ENCODE data around the gene NRXN3. TPM values are rescaled to one million over a fixed set of nuclear protein-coding genes. Genes with fewer than 3 reads are reported as not detected.

Gene NRXN3
- polyA plus RNA-seq, 5 donors: 1.3 to 1.9 (median 1.4) TPM

DNA sequence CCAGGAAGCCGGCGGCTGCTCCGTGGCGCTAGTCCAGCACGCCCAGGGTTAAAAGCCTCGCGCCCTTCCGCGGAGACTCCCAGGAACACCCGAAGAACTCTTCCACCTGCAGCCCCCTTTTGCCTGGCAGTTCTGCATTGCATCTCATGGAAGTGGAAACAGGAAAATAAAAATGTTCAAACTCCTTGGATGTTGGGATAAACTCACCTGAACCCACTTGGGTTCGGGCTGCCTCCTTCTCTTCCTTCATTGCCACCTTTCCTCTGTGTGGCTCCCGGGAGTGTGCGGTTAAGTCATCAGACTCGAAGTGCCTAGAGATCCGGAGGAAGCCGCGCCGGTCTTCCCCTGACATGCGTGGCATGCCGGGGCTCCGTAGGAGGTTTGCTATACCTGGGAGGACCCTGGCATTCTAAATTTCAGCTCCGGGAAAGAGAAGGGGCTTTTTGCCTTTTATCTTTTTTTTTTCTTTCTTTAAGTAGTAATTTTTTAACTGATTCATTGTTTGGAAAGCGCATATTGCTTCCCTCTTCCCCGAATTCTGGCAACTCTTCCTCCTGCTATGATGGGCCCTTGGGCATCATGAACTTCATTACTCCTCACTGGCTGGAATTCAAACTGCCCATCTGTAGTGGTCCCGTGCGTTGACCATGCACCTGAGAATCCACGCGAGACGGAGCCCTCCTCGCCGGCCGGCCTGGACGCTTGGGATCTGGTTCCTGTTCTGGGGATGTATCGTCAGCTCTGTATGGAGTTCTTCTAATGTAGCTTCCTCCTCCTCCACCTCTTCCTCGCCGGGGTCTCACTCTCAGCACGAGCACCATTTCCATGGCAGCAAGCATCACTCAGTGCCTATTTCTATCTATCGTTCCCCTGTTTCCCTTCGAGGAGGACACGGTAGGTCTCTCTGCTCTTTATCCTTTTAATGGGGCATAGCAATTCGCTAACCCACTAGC is 1109.7 kb downstream of the NRXN3 start:
- no peak for DNase-seq

DNA sequence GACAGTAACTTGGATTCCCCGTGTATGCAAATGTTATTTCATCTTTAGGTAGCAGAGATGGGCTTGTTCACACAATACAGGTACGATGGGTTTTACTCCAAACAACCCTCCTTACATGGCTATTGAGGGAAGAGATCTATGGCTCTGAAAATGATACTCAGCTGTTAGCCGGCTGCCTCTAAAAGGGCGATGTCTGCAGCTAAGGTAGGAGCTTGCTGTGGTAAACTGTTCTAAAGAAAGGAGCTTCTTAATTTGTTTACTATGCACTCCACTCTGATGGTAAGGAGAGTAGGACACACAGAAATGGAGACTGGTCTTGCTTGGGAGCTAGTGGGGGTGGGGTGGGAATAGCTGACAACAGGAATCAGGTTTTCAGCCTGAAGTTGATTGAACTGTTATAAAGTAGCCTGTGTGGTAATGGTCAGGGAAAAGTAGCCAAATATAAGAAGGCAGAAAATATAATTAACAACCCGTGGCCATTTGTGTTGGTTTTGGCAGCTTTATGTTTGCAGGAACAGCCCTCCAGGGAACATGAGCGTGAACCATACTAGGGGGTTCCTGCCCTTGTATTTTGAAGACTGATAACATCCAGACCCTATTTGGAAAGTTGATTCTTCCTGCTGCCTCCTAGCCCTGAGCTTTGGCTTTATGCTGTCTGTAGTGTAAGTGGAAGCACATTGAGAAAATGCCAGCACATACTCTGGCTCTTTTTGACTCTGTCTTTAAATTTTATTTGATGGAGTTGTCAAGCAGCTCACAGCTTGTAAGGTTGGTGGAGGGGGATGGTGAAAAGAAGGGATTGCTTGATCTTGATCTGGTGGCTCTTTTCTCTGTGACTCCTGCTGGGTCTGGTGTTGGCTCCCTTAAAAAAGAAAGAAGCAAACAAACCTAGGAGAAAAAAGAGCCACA is 1111.3 kb downstream of the NRXN3 start:
- no peak for DNase-seq

DNA sequence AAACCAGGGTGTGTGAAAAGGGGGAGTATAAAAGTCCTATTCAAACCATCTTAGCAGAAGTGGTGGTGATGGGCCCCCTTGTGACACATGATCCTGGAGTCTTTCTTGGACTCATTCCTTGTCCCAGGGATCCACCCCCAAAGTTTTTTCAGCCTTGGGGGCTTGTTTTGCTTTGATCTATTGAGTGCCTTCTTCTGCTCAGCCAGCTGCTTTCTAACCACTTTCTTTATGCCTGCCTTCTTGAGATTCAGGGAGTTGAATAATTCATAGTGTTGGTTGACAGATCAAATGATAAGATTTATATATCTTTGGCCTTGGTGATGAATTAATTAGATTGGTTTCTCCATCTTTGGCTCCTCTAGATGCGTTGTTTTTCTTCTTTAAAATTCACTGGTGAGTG is 1114.4 kb downstream of the NRXN3 start:
- no peak for DNase-seq

DNA sequence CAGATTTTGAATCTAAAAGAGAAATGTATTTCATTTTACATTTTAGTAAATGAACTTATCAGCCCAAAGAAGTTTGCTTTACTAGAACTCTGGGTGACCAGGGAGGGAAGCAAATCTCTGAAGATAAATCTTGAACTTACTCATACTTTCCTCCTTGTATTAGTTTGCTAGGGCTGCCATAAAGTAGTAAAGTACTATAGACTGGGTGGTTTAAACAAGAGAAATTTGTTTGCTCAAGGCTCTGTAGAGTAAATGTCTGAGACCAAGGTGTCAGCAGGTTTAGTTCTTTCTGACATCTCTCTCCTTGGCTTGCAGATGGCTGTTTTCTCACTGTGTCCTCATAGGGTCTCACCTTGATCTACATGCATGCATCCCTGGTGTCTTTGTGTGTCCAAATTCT is 1115.1 kb downstream of the NRXN3 start:
- no peak for DNase-seq

DNA sequence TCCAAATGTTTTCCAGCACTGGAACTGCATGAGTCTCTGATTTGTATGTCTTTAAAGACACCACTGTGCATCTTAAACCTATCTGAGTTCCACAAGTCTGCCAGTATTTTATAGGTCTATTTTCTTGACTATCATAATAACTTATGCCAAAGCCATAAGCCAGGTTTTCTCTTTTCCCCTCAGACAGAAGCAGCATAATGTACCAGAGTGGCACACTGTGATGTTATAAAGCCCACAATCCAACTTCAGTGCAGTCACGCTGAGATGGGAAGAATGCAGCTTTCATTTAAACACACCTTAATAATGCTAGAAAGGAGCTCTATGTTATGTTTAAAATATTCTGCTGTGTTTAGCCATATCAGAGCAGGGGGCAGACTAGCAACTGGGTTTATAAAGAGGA is 1117.8 kb downstream of the NRXN3 start:
- DNase-seq: no peak

DNA sequence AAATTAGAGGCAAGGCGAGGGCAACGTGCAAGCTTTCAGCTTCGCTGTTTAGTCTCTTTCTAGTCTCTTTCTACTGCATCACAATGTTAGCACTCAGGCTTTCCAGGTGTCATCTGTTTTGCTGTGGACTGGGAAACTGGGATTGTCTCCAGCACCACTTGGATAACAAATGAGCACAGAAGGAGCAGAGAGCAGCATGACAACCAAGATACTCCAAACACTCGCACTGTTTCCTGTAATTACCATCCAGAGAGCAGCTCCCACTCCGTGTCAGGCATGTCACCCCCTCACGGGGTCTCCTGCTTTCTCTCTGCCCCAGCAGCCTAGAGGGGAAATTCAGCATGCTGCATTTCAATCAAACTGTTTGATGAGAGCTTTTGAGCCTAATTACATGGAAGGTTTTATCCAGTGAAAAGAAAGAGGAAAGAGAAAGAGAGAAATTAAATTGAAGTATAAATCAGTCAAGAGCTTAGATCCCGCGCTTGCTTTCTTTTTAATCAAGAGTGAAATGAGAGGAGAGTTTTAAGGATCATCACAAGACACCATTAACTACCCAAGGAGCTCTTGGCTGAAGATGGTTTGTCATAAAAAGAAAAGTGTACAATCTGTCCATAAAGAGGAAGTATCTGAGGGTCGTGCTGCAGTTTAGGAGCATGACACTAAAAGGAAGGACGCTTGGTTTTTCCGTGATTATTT is 1123.5 kb downstream of the NRXN3 start:
- no peak for DNase-seq

DNA sequence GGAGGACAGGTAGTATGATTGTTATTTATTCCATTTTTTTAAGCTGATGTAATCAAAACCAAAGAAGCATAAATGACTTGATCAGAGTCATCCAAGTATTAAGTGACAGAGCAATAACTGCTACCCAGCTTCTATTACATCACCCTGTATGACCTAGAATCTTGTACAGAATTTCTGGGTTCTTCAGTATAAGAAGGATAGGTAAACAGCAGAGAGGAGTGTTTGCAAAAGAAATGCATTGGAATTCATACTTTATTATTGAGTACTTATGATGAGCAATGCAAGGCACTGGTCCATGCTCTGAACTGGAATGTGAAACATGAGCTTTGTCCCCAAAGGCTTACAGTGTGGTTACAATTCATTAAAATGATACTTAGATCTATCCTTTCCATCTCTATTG is 1124.3 kb downstream of the NRXN3 start:
- DNase-seq: no peak

DNA sequence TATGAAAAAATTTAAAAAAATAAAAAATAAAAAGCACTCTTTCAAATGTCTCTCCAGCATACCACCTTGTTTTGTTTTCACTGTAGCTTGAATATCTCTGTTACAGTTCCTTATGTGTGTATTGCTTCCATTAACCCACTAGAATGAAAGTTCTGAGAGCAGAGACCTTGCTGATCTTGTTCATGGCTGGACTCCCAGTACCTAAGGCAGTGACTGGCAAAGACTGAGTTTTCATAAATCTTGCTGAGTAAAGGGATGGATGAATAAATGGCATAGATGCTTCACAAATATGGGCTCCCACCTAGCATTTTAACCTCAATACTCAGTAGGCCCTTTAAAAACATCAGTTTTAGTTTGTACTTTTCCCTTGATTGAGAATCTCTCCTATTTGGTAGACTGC is 1125.2 kb downstream of the NRXN3 start:
- no peak for DNase-seq

DNA sequence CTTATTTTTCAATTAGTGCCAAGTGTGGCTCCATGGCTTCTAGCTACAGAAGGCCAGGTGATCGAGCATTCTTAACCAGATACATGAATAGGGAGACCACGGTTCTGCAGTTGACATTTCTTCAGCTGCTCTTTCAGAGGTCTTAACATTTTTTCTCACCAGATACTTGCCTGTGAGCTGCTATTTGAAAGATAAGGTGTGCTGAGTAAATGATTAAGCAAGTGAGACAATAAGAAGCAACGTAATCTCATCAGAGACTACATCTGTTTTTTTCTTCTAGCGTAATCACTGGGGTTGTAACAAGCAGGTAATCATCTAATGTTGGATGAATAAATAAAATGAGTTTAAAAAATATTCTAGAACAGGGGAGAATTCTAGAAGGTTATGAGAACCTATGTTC is 1128.2 kb downstream of the NRXN3 start:
- DNase-seq: no peak

DNA sequence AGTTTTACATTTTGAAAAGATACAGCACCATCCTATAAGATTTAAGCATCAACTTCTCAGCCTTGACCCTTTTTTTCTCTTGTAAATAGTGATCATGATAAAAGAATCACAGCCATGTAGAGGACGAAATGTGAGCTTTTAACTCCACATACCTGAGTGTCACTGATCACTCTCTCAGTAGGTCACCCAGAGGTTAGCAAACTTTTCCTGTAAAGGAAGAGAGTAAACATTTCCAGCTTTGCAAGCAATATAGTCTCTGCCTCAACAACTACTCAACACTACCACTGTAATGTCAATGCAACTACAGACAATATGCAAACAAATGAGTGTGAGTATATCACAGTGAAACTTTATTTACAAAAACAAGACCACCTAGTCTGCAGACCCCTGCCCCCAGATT is 1129.0 kb downstream of the NRXN3 start:
- no peak for DNase-seq

DNA sequence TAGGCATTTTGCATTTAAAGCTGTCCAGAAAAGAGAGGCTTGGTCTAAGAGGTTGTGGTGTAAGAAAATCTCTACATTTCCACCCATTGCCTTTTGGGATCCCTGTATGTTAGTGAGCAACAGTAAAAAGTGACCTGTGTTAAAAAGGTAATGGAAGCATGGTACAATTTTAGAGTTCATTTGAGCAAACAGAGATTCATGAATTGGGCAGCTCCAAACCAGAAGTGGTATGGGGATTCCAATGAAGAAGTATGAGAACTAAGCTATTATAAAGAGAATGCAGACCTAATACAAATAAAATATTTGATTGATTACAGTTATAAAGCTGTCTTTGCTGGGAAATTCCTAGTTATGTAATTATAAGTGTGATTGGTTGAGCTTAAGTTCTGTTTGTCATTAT is 1134.1 kb downstream of the NRXN3 start:
- no peak for DNase-seq

DNA sequence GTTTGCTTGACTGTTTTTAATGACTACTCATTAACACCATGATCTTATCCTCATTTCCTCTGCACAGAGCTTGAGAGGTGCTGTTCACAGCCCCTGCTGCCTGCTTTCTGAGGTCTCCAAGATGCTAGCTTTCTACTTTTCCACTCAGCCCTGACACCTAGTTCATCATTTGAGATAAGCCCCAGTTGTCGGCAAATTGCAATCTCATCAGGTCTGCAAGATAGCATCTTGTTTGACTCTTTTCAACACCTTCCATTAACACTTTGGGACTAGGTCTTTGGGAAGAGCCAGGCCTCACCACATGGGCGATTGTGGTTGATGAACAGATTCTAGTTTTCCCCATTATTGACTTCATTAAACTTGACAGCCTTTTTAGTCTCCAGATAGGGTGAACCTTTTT is 1136.4 kb downstream of the NRXN3 start:
- DNase-seq: no peak

DNA sequence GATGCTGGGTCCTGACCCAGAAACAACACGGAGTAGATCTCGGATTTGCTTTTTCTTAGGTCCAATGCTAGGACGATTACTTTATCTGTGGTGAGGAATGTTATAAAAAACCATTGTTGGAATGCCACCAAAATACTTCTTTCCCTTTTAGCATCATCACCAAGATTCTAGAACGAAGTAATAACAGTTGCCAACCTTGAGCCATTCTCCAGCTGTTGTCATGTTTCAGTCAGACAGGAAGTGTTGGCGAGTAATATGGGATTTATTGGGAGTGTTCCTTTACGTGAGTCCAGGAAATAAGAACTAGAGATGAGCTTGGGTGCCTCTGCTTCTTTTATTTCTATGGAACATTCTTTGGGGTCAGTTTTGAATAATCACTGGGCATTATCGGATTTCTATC is 1148.2 kb downstream of the NRXN3 start:
- DNase-seq: no peak

DNA sequence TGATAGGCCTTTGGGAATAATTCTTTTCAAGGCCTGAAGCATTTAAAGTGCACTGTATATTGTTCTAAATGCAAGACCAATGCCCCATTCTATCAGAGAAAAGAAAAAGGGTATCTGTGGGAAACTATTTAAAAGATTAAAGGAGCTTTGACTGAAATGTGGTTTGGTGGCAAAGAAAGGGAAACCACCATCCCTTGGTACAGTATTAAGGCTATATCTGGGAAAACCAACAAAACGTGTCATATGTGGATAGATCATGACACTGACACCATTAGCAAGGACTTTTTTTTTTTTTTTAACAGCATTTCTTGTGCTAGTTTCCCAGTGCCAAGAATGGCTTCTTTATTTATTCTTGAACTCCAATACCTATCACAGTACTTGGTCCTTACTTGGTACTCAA is 1150.4 kb downstream of the NRXN3 start:
- DNase-seq: no peak

DNA sequence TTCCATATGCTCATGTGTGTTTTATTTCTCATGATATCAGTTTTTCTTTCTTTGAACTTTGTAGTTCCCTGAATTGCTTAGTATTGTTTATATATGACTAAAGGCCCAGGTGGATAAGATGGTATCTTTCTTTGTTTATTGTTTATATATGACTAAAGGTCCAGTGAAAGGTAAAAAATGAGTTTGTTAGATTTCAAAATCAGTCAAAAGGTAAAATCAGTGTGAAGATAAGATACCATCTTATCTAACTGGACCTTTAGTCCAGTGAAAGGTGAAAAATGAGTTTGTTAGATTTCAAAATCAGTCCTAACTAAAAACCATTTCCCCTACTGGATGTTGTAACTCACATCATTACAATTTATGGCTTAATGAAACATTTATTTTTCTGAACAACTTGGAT is 1150.9 kb downstream of the NRXN3 start:
- DNase-seq: no peak

DNA sequence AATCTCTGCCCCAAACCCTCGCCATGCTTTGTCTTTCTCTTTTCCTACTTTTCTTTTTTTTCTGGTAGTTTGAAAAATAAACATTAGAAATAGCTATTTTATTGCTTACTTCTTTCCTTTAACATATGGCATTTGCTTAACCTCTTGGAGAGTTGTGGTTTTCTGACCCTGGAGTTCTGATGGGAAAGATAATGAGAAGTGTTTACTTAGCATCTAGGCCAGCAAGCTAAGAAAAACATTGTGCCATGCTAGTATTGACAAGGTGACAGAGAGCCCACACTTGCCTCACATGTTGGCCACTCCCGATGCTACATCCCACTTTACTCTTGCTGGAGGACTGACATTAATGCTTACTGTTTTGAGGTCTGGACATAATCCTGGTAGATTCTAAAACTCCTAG is 1154.9 kb downstream of the NRXN3 start:
- DNase-seq: no peak

DNA sequence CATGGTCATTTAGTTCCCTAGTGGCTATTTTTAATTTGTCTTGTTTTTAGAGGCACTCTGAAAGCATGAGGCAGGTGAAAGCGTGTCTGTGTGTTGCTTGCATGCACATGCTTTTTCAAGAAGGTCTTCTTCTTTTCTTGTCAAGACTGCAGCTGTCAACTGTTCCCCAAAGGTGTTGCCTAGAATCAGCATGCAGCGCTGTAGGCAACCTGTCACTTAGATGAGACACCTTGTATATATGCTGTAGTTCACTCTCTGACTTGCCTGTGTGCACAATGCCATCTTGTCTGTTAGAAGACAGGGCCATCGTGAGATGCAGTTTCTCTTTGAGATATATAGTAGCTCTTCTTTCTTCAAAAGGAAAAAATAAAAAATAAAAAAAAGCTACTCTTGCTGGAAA is 1155.4 kb downstream of the NRXN3 start:
- DNase-seq: no peak

DNA sequence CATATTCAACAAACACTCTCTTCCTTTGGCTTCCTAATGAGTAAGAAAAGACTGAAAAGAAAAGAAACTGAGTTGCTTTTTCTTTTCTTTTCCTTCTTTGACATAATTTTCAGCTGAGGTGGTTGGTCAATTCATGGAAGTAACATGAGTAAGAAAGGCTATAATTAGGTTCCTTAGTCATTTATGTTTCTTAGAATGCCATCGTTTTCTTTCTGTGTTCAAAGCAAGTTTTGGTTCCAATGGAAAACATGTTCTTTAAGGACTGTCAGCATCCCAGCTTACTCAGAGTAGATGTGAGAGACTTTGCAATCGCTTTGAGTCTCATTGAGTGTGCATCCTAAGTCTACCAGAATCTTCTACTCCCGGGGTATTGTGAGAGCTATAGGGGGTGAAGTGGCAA is 1158.7 kb downstream of the NRXN3 start:
- DNase-seq: no peak

DNA sequence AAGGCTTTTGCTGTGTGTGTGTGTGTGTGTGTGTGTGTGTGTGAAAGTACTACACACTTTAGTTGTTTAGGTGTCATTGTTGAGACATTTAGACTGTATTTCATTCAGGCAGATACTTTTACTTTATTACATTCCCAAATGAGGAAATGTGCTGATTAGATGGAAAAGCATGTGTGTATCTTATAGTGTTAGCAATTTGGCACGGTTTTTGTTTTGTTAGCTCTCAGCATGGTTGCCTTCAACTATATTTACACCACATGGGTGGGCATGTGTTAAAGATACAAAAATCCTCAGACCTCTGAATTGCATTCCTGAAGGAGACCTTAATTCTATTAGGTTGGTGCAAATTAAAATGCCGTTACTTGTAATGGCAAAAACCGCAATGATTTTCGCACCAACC is 1161.7 kb downstream of the NRXN3 start:
- DNase-seq: no peak

DNA sequence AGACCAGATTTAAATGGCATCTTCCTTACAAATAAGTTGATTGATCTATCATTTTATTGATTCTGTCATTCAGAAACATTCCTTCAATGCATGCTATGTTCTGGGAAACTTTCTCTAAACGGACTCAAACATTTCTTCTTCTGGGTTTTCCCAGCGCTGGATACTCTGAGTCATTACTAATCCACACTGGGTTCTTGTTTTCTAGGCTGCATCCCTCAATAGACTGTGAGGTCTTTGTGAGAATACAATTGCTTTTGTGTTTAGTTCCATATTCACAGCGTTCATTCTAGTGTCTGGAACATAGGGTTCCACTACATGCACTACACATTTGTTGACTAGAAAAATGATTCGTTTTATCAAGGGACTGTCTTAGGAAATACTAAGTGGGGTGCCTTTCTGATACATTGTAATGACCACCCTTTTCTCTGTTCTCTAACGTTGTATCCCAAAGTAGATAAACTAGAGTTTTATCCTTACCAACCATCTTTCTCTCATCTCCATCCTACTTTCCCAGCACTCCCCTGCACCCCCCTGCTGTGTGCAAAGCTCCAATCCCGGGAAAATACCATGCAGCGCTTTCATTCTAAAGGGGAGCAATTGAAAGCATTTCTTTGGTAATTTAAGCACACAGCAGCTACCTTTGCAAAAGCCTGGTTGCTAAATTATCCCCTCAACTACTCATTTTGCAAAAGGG is 1162.5 kb downstream of the NRXN3 start:
- no peak for DNase-seq

DNA sequence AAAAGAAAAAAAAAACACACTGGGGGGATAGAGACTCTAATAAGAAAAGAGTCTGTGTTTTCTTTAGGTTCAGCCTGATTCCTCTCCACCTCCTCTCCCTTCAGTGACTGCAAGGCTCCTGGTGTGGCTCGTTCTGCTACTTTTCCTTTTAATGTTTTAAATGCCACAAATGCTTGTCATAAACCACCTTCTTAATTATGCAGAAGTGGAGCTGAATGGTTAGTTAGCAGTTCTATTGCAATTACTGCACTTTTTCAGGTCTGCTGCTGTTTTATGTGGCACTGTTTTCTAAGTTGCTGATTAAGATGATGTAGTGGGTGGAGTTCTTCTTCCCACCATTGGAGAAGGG is 1163.0 kb downstream of the NRXN3 start:
- no peak for DNase-seq

DNA sequence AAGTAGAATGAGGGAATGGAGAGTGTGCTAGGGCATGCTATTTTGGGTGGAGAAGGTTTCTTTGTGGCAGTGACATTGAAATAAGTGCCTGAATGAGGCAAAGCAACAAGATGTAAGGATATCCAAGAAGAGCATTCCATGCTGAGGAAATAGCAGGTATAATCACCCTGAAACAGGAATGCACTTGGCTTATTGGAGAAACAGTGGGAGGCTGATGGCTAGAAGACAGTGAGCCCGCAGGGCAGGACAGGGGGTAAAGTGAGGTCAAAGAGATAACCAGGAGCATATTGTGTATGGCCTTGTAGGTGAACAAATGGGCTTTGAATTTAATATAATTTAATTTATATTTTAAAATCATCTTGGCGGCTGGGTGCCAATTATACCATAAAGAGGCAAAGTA is 1164.1 kb downstream of the NRXN3 start:
- DNase-seq: no peak

Data from right lung (tissue), 5 donors.